Measurements from ENCODE around the gene SERF1B. TPM values are rescaled to one million over a fixed set of nuclear protein-coding genes. Genes with fewer than 3 reads are reported as not detected.
"Not testable (repeated sequence)": the region's sequence is repeated elsewhere in the genome, so short reads cannot be mapped to it uniquely, and the experiment has no call there.

Gene SERF1B
- total and polyA plus RNA-seq, 4 donors = 6.0 to 10.0 (median 9.4) TPM

GRCh38 chr5:70056289-70056942 is 31.4 kb downstream of the SERF1B start:
- H3K9ac ChIP-seq (ENCODE audit: low read depth in 1 of 2, low read length in 2 of 2); H3K4me3 ChIP-seq (ENCODE audit: low read depth in 1 of 3, low read length in 3 of 3); H3K27me3 ChIP-seq (ENCODE audit: control insufficient read depth in 4 of 4, insufficient read depth in 4 of 4, low read length in 3 of 4); H3K36me3 ChIP-seq (ENCODE audit: control insufficient read depth in 4 of 4, insufficient read depth in 3 of 4, low read depth in 1 of 4, low read length in 3 of 4); DNase-seq (ENCODE audit: low spot score); H3K27ac ChIP-seq (ENCODE audit: low read depth in 1 of 2, low read length in 2 of 2); H3K4me1 ChIP-seq (ENCODE audit: control insufficient read depth in 4 of 4, insufficient read depth in 4 of 4, low read length in 3 of 4); H3K9me3 ChIP-seq (ENCODE audit: control insufficient read depth in 4 of 4, low read length in 3 of 4): not testable (repeated sequence)
- WGBS = no CpG with 5 or more reads among the region's 6 CpGs

- WGBS = no CpG with 5 or more reads among the region's 1 CpG
- DNase-seq (ENCODE audit: low spot score); H3K4me3 ChIP-seq (ENCODE audit: low read depth in 1 of 3, low read length in 3 of 3); H3K4me1 ChIP-seq (ENCODE audit: control insufficient read depth in 4 of 4, insufficient read depth in 4 of 4, low read length in 3 of 4); H3K36me3 ChIP-seq (ENCODE audit: control insufficient read depth in 4 of 4, insufficient read depth in 3 of 4, low read depth in 1 of 4, low read length in 3 of 4); H3K27me3 ChIP-seq (ENCODE audit: control insufficient read depth in 4 of 4, insufficient read depth in 4 of 4, low read length in 3 of 4); H3K27ac ChIP-seq (ENCODE audit: low read depth in 1 of 2, low read length in 2 of 2); H3K9me3 ChIP-seq (ENCODE audit: control insufficient read depth in 4 of 4, low read length in 3 of 4); H3K9ac ChIP-seq (ENCODE audit: low read depth in 1 of 2, low read length in 2 of 2): not testable (repeated sequence)
Observed at GRCh38 chr5:70057140-70057539, 32.1 kb downstream of the SERF1B start.

GRCh38 chr5:70077632-70078031 is 52.6 kb downstream of the SERF1B start:
- H3K27ac ChIP-seq (ENCODE audit: low read depth in 1 of 2, low read length in 2 of 2); DNase-seq (ENCODE audit: low spot score); H3K36me3 ChIP-seq (ENCODE audit: control insufficient read depth in 4 of 4, insufficient read depth in 3 of 4, low read depth in 1 of 4, low read length in 3 of 4); H3K27me3 ChIP-seq (ENCODE audit: control insufficient read depth in 4 of 4, insufficient read depth in 4 of 4, low read length in 3 of 4); H3K4me1 ChIP-seq (ENCODE audit: control insufficient read depth in 4 of 4, insufficient read depth in 4 of 4, low read length in 3 of 4); H3K4me3 ChIP-seq (ENCODE audit: low read depth in 1 of 3, low read length in 3 of 3); H3K9me3 ChIP-seq (ENCODE audit: control insufficient read depth in 4 of 4, low read length in 3 of 4); H3K9ac ChIP-seq (ENCODE audit: low read depth in 1 of 2, low read length in 2 of 2): not testable (repeated sequence)
- WGBS = 97% methylated on average over 5 of the region's 8 CpGs

- not testable (repeated sequence) for H3K4me1 ChIP-seq (ENCODE audit: control insufficient read depth in 4 of 4, insufficient read depth in 4 of 4, low read length in 3 of 4); H3K36me3 ChIP-seq (ENCODE audit: control insufficient read depth in 4 of 4, insufficient read depth in 3 of 4, low read depth in 1 of 4, low read length in 3 of 4); H3K9me3 ChIP-seq (ENCODE audit: control insufficient read depth in 4 of 4, low read length in 3 of 4); H3K4me3 ChIP-seq (ENCODE audit: low read depth in 1 of 3, low read length in 3 of 3); DNase-seq (ENCODE audit: low spot score); H3K27me3 ChIP-seq (ENCODE audit: control insufficient read depth in 4 of 4, insufficient read depth in 4 of 4, low read length in 3 of 4); H3K9ac ChIP-seq (ENCODE audit: low read depth in 1 of 2, low read length in 2 of 2); H3K27ac ChIP-seq (ENCODE audit: low read depth in 1 of 2, low read length in 2 of 2)
- no CpG with 5 or more reads among the region's 1 CpG for WGBS
Observed at GRCh38 chr5:70088907-70089464, 63.9 kb downstream of the SERF1B start.

- not testable (repeated sequence) for H3K9ac ChIP-seq (ENCODE audit: low read depth in 1 of 2, low read length in 2 of 2); H3K4me1 ChIP-seq (ENCODE audit: control insufficient read depth in 4 of 4, insufficient read depth in 4 of 4, low read length in 3 of 4); DNase-seq (ENCODE audit: low spot score); H3K27ac ChIP-seq (ENCODE audit: low read depth in 1 of 2, low read length in 2 of 2); H3K9me3 ChIP-seq (ENCODE audit: control insufficient read depth in 4 of 4, low read length in 3 of 4); H3K36me3 ChIP-seq (ENCODE audit: control insufficient read depth in 4 of 4, insufficient read depth in 3 of 4, low read depth in 1 of 4, low read length in 3 of 4); H3K27me3 ChIP-seq (ENCODE audit: control insufficient read depth in 4 of 4, insufficient read depth in 4 of 4, low read length in 3 of 4); H3K4me3 ChIP-seq (ENCODE audit: low read depth in 1 of 3, low read length in 3 of 3)
- no CpG with 5 or more reads among the region's 7 CpGs for WGBS
Observed at GRCh38 chr5:70091776-70092175, 66.7 kb downstream of the SERF1B start.

Small RNAs within 50 kb of the gene (small RNA-seq; reads per million reads assigned to genes)
- gene CDH12P2 = not detected

Other genes starting within 250 kb of the SERF1B start
- 10 to 100 TPM in 1 of 2 donors, 1 to 10 TPM in 1; 9.7 to 24.9 TPM for gene SMN2, start 24.4 kb downstream of the SERF1B start, total RNA-seq
- 10 to 100 TPM in 1 of 2 donors, 1 to 10 TPM in 1; 8.6 to 15.2 TPM for gene SMN2, start 24.4 kb downstream of the SERF1B start, polyA plus RNA-seq